GM12874 (cell line): Measurements from ENCODE around the gene AMIGO1.

Experiments
- TF ChIP-seq, protein P1 (sequence below): IDR thresholded peaks from 2 replicates; pipeline ENCODE4 v1.5.1; 2011; ENCODE audit warnings: low read depth, mild to moderate bottlenecking, control low read depth, low read length, moderate library complexity; ENCODE audit not compliant: insufficient read depth

Gene AMIGO1

GRCh38 chr1:109477821-109478220 lies 31.7 kb downstream of the AMIGO1 start:
- TF ChIP-seq, protein P1, sequence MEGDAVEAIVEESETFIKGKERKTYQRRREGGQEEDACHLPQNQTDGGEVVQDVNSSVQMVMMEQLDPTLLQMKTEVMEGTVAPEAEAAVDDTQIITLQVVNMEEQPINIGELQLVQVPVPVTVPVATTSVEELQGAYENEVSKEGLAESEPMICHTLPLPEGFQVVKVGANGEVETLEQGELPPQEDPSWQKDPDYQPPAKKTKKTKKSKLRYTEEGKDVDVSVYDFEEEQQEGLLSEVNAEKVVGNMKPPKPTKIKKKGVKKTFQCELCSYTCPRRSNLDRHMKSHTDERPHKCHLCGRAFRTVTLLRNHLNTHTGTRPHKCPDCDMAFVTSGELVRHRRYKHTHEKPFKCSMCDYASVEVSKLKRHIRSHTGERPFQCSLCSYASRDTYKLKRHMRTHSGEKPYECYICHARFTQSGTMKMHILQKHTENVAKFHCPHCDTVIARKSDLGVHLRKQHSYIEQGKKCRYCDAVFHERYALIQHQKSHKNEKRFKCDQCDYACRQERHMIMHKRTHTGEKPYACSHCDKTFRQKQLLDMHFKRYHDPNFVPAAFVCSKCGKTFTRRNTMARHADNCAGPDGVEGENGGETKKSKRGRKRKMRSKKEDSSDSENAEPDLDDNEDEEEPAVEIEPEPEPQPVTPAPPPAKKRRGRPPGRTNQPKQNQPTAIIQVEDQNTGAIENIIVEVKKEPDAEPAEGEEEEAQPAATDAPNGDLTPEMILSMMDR, result no peak

- TF ChIP-seq, protein P1, result no peak
Observed at GRCh38 chr1:109476825-109477224, 32.7 kb downstream of the AMIGO1 start.

GRCh38 chr1:109475261-109475660 lies 34.3 kb downstream of the AMIGO1 start:
- TF ChIP-seq, protein P1, result no peak

- TF ChIP-seq, protein P1, result no peak
Observed at GRCh38 chr1:109474697-109475096, 34.8 kb downstream of the AMIGO1 start.

DNA sequence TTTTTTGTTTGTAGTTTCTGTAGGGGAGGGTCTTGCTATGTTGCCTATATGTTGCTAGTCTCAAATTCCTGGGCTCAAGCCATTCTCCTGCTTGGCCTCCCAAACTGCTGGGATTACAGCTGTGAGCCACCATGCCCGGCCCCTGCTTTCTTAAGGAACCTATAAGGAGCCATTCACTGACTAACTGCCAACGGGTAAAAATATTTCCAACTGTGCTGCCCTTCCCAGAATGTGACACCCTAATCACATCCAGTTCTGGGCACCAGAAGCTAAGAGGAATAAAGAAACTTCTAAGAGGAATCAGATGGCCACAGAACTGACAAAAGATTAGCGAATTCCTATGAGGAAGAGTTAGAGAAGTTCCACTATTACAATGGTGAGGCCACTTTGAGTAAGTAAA lies 36.7 kb downstream of the AMIGO1 start:
- TF ChIP-seq, protein P1, result no peak

DNA sequence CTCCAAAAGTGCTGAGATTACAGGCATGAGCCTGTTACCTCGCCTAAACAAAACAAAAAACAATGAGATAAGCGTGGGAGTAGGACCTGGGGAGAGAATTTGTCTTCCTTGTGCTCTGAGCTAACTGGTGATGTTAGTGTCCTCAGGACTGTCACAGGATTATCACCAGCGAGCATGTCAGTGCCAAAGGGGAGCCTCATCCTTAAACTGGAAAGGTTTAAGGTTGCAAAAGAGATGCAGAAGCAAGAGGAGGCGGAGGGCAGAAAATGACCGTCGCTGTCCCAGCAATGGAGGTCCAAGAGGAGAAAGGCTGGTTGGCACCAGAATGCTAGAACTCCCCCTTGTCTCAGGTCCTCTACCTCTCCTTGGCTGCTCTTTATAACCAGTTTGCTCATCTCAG lies 39.3 kb downstream of the AMIGO1 start:
- TF ChIP-seq, protein P1, result no peak

- TF ChIP-seq, protein P1, result no peak
Observed at GRCh38 chr1:109468903-109469302, 40.6 kb downstream of the AMIGO1 start.

GRCh38 chr1:109468061-109468460 lies 41.5 kb downstream of the AMIGO1 start:
- TF ChIP-seq, protein P1, result no peak
